Esophagus squamous epithelium (tissue), 5 donors: ENCODE data around the gene MYO1D. TPM values are rescaled to one million over a fixed set of nuclear protein-coding genes. Genes with fewer than 3 reads are reported as not detected.

Experiments used
- DNase-seq: peaks from one replicate; lab custom pipeline; 2025; lab: John Stamatoyannopoulos, UW
- H3K27ac ChIP-seq, 4 donors: fragments of 200-600 bp; sonication (generic); one replicate each; pipeline ENCODE4 v1.5.1; 2016 to 2019; ENCODE audit warnings: mild to moderate bottlenecking in 1 of 4
- H3K27me3 ChIP-seq, 4 donors: fragments of 200-600 bp; sonication (generic); 1 replicate in 3 of 4; 2 replicates in 1 of 4; pipeline versions ENCODE4 v1.5.1 to v1.6.0; 2017 to 2021; ENCODE audit warnings: antibody characterized with exemption in 1 of 4
- H3K36me3 ChIP-seq, 3 donors: fragments of 200-600 bp; sonication (generic); one replicate each; pipeline ENCODE4 v1.5.1; 2016 to 2019
- H3K4me1 ChIP-seq, 3 donors: fragments of 200-600 bp; sonication (generic); one replicate each; pipeline ENCODE4 v1.5.1; 2017 to 2019
- H3K4me3 ChIP-seq, 4 donors: fragments of 200-600 bp; sonication (generic); 1 replicate in 3 of 4; 2 replicates in 1 of 4; pipeline ENCODE4 v1.5.1; 2016 to 2019; ENCODE audit warnings: mild to moderate bottlenecking in 2 of 4, moderate library complexity in 1 of 4
- H3K9me3 ChIP-seq, 3 donors: fragments of 200-600 bp; sonication (generic); one replicate each; pipeline ENCODE4 v1.5.1; 2016 to 2019
- POLR2A ChIP-seq, 4 donors: fragments of 450-650 bp; IDR thresholded peaks; one replicate each; pipeline ENCODE4 v1.6.1; 2017; ENCODE audit warnings: antibody characterized with exemption in 4 of 4, mild to moderate bottlenecking in 4 of 4, moderate library complexity in 3 of 4
- WGBS, 2 donors: methylation state at CpG; one replicate each; pipeline ENCODE4 v1.1.5; 2018; 5-methylcytosine and 5-hydroxymethylcytosine counted together
- intact Hi-C: fragments of 100-400 bp; cut with DNase I; formaldehyde crosslinking; loops from one replicate; pipeline ENCODE4 v1.15.0; 2022
- total RNA-seq, 4 donors: library from RNA; depleted of rRNA; stranded (reverse); fragments of >200 nt; gene quantifications; one replicate each; pipeline ENCODE4 v1.1.0, GENCODE V29; 2016
- TF ChIP-seq, protein P1 (sequence below), 6 experiments: fragments of 450-650 bp in 4 of 6; fragments of 200-600 bp in 2 of 6; sonication (generic) in 2 of 6; IDR thresholded peaks; one replicate each; pipeline ENCODE4 v1.5.1; 2016 to 2019; ENCODE audit warnings: antibody characterized with exemption in 6 of 6, mild to moderate bottlenecking in 4 of 6, moderate library complexity in 4 of 6
- donor health status: DM: yes; HTN: yes; CAD: no.

The MYO1D gene
- total RNA-seq, 4 donors from 2014 or later, result 58.8 to 86.8 (median 64.3) TPM

DNA sequence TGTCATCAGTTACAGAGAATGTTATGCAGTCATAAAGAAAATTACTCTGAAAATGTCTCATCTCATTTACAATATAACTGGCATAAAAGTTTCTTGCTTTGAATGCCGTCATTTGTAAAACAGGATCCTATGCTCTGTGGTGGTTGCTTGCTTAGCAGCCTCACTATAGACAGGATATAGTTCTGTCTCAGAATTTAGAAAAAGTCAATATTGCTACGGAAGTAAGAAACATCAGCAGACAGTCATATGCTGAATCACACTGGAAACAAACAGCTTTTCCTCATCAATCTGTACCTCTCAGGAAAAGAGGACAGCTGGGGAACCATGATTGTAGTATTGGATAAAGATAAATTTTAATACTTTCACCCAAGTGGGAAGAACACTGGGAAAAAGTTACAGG, 105.5 kb downstream of the MYO1D start:
- no peak for DNase-seq
- H3K27me3 ChIP-seq, result no peaks in the 10 kb centered on the region
- no peak for TF ChIP-seq POLR2A (IDR thresholded peaks at IDR 0.05)
- TF ChIP-seq, protein P1, sequence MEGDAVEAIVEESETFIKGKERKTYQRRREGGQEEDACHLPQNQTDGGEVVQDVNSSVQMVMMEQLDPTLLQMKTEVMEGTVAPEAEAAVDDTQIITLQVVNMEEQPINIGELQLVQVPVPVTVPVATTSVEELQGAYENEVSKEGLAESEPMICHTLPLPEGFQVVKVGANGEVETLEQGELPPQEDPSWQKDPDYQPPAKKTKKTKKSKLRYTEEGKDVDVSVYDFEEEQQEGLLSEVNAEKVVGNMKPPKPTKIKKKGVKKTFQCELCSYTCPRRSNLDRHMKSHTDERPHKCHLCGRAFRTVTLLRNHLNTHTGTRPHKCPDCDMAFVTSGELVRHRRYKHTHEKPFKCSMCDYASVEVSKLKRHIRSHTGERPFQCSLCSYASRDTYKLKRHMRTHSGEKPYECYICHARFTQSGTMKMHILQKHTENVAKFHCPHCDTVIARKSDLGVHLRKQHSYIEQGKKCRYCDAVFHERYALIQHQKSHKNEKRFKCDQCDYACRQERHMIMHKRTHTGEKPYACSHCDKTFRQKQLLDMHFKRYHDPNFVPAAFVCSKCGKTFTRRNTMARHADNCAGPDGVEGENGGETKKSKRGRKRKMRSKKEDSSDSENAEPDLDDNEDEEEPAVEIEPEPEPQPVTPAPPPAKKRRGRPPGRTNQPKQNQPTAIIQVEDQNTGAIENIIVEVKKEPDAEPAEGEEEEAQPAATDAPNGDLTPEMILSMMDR (IDR thresholded peaks at IDR 0.05), result no peak
- H3K4me3 ChIP-seq, result no peak overlapping the region
- intact Hi-C loops, result no loop called here
- no peaks in the 10 kb centered on the region for H3K9me3 ChIP-seq
- WGBS, 2 donors, result 55 to 75% methylated on average over 2 of the region's 2 CpGs
- H3K36me3 ChIP-seq, result peaks cover 0 to 49% (median 0%) of the 10 kb centered on the region in 3 donors
- no peaks in the 10 kb centered on the region for H3K4me1 ChIP-seq
- H3K27ac ChIP-seq, result no peak overlapping the region

GRCh38 chr17:32769846-32770245, 107.1 kb downstream of the MYO1D start:
- DNase-seq, result no peak

GRCh38 chr17:32763855-32764439, 113.0 kb downstream of the MYO1D start:
- Histone ChIP-seq H3K9me3 (no peaks in the 10 kb centered on the region), H3K4me3 (no peak overlapping the region), H3K27ac (no peak overlapping the region), H3K27me3 (no peaks in the 10 kb centered on the region), H3K36me3 (peaks cover 0 to 79% (median 0%) of the 10 kb centered on the region in 3 donors), H3K4me1 (no peaks in the 10 kb centered on the region)
- intact Hi-C loops, result loop anchor here (10.0 kb wide), 1 partner anchor 109 kb away; no protein-coding TSS in a partner anchor
- no peak for DNase-seq
- TF ChIP-seq, protein P1 (IDR thresholded peaks at IDR 0.05), result no peak
- TF ChIP-seq POLR2A (IDR thresholded peaks at IDR 0.05), result no peak
- WGBS, 2 donors, result 65 to 73% methylated on average over 5 of the region's 5 CpGs

More at GRCh38 chr17:32769846-32770245, 107.1 kb downstream of the MYO1D start:
- no peak overlapping the region for H3K27ac ChIP-seq
- H3K9me3 ChIP-seq, result no peaks in the 10 kb centered on the region
- H3K36me3 ChIP-seq, result peaks cover 0 to 57% (median 0%) of the 10 kb centered on the region in 3 donors
- no peak overlapping the region for H3K4me3 ChIP-seq
- no peaks in the 10 kb centered on the region for H3K27me3 ChIP-seq
- 43 to 55% methylated on average over 3 of the region's 3 CpGs for WGBS, 2 donors
- TF ChIP-seq POLR2A (IDR thresholded peaks at IDR 0.05), result no peak
- TF ChIP-seq, protein P1 (IDR thresholded peaks at IDR 0.05), result peak in 1 of 6 experiments; percentile 26
- intact Hi-C loops, result loop anchor here (10.0 kb wide), 1 partner anchor 115 kb away; no protein-coding TSS in a partner anchor
- H3K4me1 ChIP-seq, result no peaks in the 10 kb centered on the region

GRCh38 chr17:32759476-32759875, 117.4 kb downstream of the MYO1D start:
- H3K27ac ChIP-seq, result no peak overlapping the region
- DNase-seq, result no peak
- no peaks in the 10 kb centered on the region for H3K4me1 ChIP-seq
- no peak for TF ChIP-seq POLR2A (IDR thresholded peaks at IDR 0.05)
- TF ChIP-seq, protein P1 (IDR thresholded peaks at IDR 0.05), result no peak
- peaks cover 0 to 43% (median 0%) of the 10 kb centered on the region in 3 donors for H3K36me3 ChIP-seq
- H3K4me3 ChIP-seq, result no peak overlapping the region
- intact Hi-C loops, result loop anchor here (10.0 kb wide), 1 partner anchor 275 kb away; the partner anchor contains the start of gene CDK5R1
- H3K9me3 ChIP-seq, result no peaks in the 10 kb centered on the region
- H3K27me3 ChIP-seq, result no peaks in the 10 kb centered on the region

DNA sequence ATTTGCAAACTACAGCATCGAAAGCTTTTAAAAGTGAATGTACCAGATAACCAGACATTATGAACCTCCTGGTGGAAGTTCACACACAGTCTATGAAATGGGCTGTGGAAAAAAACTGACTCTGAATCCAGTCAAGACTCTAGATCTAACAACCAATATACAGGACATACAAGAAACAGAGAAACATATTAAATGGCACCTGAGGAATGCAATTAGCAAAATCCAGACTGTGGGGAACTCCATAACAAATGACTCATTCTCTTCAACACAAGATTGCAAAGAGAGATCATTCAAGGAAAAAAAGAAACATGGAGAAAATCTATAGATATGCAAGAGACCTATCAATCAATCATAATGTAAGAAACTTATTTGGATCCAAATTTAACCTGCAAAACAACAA, 119.0 kb downstream of the MYO1D start:
- H3K27me3 ChIP-seq, result no peaks in the 10 kb centered on the region
- TF ChIP-seq, protein P1 (IDR thresholded peaks at IDR 0.05), result no peak
- no peak for TF ChIP-seq POLR2A (IDR thresholded peaks at IDR 0.05)
- no peaks in the 10 kb centered on the region for H3K9me3 ChIP-seq
- no peak overlapping the region for H3K27ac ChIP-seq
- DNase-seq, result no peak
- intact Hi-C loops, result loop anchor here (10.0 kb wide), 1 partner anchor 273 kb away; the partner anchor contains the start of gene CDK5R1
- WGBS, 2 donors, result 86 to 100% methylated on average over 1 of the region's 1 CpG
- peaks cover 0 to 43% (median 0%) of the 10 kb centered on the region in 3 donors for H3K36me3 ChIP-seq
- no peaks in the 10 kb centered on the region for H3K4me1 ChIP-seq
- no peak overlapping the region for H3K4me3 ChIP-seq
